Measurements from ENCODE around the gene TDRD12.
"Not testable (repeated sequence)": the region's sequence is repeated elsewhere in the genome, so short reads cannot be mapped to it uniquely, and the experiment has no call there.

The TDRD12 gene

GRCh38 chr19:32837531-32837930 lies 118.0 kb downstream of the TDRD12 start:
- no peak for TF ChIP-seq POLR2A (IDR thresholded peaks at IDR 0.05; ENCODE audit: low read length)
- TF ChIP-seq GATA1 (IDR thresholded peaks at IDR 0.05; ENCODE audit: low read depth, low read length): no peak
- DNase-seq: no peak

GRCh38 chr19:32842061-32842460 lies 122.5 kb downstream of the TDRD12 start:
- TF ChIP-seq POLR2A (IDR thresholded peaks at IDR 0.05; ENCODE audit: low read length) (no peak), GATA1 (IDR thresholded peaks at IDR 0.05; ENCODE audit: low read depth, low read length) (no peak)
- no peak for DNase-seq

GRCh38 chr19:32843716-32844245 lies 124.2 kb downstream of the TDRD12 start:
- TF ChIP-seq GATA1 (IDR thresholded peaks at IDR 0.05; ENCODE audit: low read depth, low read length) (no peak), POLR2A (IDR thresholded peaks at IDR 0.05; ENCODE audit: low read length) (no peak)

GRCh38 chr19:32848035-32848434 lies 128.5 kb downstream of the TDRD12 start:
- not testable (repeated sequence) for DNase-seq

More at GRCh38 chr19:32843716-32844245, 124.2 kb downstream of the TDRD12 start:
- DNase-seq: no peak

GRCh38 chr19:32852216-32852615 lies 132.6 kb downstream of the TDRD12 start:
- no peak for DNase-seq
- no peak for TF ChIP-seq GATA1 (IDR thresholded peaks at IDR 0.05; ENCODE audit: low read depth, low read length)
- TF ChIP-seq POLR2A (IDR thresholded peaks at IDR 0.05; ENCODE audit: low read length): no peak

GRCh38 chr19:32856818-32857217 lies 137.3 kb downstream of the TDRD12 start:
- not testable (repeated sequence) for DNase-seq

GRCh38 chr19:32857584-32857983 lies 138.0 kb downstream of the TDRD12 start:
- TF ChIP-seq GATA1 (IDR thresholded peaks at IDR 0.05; ENCODE audit: low read depth, low read length) (no peak), POLR2A (IDR thresholded peaks at IDR 0.05; ENCODE audit: low read length) (no peak)
- no peak for DNase-seq

GRCh38 chr19:32858155-32858554 lies 138.6 kb downstream of the TDRD12 start:
- no peak for DNase-seq
- TF ChIP-seq GATA1 (IDR thresholded peaks at IDR 0.05; ENCODE audit: low read depth, low read length) (no peak), POLR2A (IDR thresholded peaks at IDR 0.05; ENCODE audit: low read length) (no peak)

- no peak for DNase-seq
- TF ChIP-seq GATA1 (IDR thresholded peaks at IDR 0.05; ENCODE audit: low read depth, low read length) (no peak), POLR2A (IDR thresholded peaks at IDR 0.05; ENCODE audit: low read length) (no peak)
Observed at GRCh38 chr19:32858559-32858958, 139.0 kb downstream of the TDRD12 start.

GRCh38 chr19:32859591-32859990 lies 140.0 kb downstream of the TDRD12 start:
- TF ChIP-seq POLR2A (IDR thresholded peaks at IDR 0.05; ENCODE audit: low read length): no peak
- DNase-seq: no peak

GRCh38 chr19:32861596-32861995 lies 142.0 kb downstream of the TDRD12 start:
- no peak for DNase-seq

GRCh38 chr19:32862173-32862572 lies 142.6 kb downstream of the TDRD12 start:
- no peak for DNase-seq
- no peak for TF ChIP-seq GATA1 (IDR thresholded peaks at IDR 0.05; ENCODE audit: low read depth, low read length)
- no peak for TF ChIP-seq POLR2A (IDR thresholded peaks at IDR 0.05; ENCODE audit: low read length)

More at GRCh38 chr19:32861596-32861995, 142.0 kb downstream of the TDRD12 start:
- TF ChIP-seq POLR2A (IDR thresholded peaks at IDR 0.05; ENCODE audit: low read length): no peak
- TF ChIP-seq GATA1 (IDR thresholded peaks at IDR 0.05; ENCODE audit: low read depth, low read length): no peak

GRCh38 chr19:32862741-32863140 lies 143.2 kb downstream of the TDRD12 start:
- TF ChIP-seq POLR2A (IDR thresholded peaks at IDR 0.05; ENCODE audit: low read length) (no peak), GATA1 (IDR thresholded peaks at IDR 0.05; ENCODE audit: low read depth, low read length) (no peak)
- no peak for DNase-seq

- TF ChIP-seq GATA1 (IDR thresholded peaks at IDR 0.05; ENCODE audit: low read depth, low read length): no peak
- no peak for DNase-seq
Observed at GRCh38 chr19:32863301-32863700, 143.7 kb downstream of the TDRD12 start.

- no peak for TF ChIP-seq GATA1 (IDR thresholded peaks at IDR 0.05; ENCODE audit: low read depth, low read length)
- no peak for TF ChIP-seq POLR2A (IDR thresholded peaks at IDR 0.05; ENCODE audit: low read length)
- no peak for DNase-seq
Observed at GRCh38 chr19:32863841-32864240, 144.3 kb downstream of the TDRD12 start.

GRCh38 chr19:32864318-32865007 lies 144.9 kb downstream of the TDRD12 start:
- no peak for DNase-seq
- TF ChIP-seq POLR2A (IDR thresholded peaks at IDR 0.05; ENCODE audit: low read length) (no peak), GATA1 (IDR thresholded peaks at IDR 0.05; ENCODE audit: low read depth, low read length) (no peak)
